GM12873 (cell line): ENCODE results near the gene MAP1B.

ENCODE experiments used
- TF ChIP-seq, protein P1 (sequence below): IDR thresholded peaks from 2 replicates; pipeline ENCODE4 v1.5.1; 2012; ENCODE audit warnings: low read depth, mild to moderate bottlenecking, moderate library complexity, low read length, control low read depth; ENCODE audit not compliant: insufficient read depth; ENCODE audit errors: missing control alignments

Gene MAP1B

DNA sequence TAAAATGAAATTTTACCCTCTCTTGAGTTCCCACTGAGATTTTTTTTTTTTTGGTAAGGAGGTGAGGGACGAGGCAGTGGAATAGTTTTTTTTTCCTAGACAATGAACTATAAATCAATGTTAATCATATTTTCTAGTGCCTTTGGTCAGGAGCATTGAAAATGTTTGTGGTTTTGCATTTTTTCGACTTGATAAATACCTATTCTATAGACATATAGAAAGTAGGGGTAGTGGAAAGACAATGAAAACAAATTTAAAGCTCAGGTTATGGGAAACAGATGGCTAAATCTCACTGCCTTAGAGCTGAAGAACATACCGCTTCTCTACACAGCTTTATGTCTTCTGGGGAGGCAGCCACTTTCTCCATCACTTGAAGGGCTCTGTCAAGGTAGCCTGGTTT lies 118.5 kb downstream of the MAP1B start:
- TF ChIP-seq, protein P1, sequence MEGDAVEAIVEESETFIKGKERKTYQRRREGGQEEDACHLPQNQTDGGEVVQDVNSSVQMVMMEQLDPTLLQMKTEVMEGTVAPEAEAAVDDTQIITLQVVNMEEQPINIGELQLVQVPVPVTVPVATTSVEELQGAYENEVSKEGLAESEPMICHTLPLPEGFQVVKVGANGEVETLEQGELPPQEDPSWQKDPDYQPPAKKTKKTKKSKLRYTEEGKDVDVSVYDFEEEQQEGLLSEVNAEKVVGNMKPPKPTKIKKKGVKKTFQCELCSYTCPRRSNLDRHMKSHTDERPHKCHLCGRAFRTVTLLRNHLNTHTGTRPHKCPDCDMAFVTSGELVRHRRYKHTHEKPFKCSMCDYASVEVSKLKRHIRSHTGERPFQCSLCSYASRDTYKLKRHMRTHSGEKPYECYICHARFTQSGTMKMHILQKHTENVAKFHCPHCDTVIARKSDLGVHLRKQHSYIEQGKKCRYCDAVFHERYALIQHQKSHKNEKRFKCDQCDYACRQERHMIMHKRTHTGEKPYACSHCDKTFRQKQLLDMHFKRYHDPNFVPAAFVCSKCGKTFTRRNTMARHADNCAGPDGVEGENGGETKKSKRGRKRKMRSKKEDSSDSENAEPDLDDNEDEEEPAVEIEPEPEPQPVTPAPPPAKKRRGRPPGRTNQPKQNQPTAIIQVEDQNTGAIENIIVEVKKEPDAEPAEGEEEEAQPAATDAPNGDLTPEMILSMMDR: no peak

DNA sequence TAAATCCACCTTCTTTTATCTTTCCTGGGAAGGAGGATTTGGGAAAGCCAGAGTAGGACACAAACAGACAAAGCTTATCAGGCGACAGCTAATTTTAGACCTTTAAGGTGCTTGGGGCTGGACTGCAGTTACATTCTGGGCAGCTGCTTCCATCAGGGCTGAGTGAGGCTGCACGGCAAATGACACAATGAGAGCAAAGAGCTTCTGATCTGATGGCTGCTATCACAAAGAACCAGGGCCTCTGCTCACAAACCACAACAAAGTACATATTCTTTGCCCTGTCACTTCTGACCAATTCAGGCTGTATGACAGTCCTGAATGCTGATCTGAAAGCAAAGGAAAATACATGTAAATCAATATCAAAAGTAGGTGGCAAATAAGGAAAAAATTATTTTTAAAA lies 119.7 kb downstream of the MAP1B start:
- TF ChIP-seq, protein P1: no peak

DNA sequence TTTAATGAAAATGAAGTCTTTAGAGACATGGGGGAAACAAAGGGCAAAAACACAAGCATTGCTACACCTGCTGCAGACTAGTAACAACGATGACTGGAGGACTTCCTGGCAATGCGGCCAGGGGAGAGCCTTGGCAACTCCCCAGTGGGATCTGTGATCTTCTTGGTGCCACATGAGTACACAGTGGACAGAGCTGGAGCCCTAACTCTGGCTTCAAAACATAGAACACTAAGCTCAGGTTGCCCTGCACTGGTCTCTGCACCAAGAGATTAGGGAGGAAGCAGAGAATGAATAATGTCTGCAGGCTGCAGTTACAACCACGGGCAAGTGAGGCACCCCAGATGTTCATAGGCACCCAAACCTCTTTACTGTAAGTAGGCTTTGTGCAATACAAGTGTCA lies 121.7 kb downstream of the MAP1B start:
- TF ChIP-seq, protein P1: no peak

DNA sequence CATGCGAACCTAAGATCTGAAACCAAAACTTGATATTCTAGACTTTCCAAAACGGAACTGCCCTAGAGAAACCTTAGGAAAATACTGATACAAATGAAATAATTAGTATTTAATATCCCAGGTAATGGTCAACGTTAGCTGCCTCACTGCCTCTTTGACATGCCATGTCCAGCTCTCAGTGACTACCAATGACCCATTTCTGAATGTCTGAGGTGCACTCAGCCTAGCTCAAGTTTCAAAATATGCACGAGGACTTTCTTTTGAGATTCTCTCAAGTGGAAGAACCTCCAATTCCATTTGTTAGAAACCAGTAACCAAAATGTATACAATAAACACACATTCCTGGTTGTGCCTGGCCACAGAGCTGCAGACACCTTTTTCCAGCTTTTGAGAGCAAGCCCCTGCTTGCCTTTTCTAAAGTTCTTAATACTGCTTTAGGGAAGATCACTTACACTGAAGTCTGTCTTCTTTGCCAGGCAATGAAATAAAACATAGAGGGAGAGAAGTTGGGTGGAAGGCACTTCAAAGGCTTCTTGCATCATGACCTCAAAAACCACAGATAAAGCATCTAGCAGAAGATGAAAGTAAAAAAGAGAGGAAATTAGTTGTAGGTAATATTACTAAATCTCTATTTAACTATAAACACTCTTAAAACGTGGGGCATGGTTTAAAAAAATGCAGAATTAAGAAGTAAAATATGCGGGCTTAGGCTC lies 124.9 kb downstream of the MAP1B start:
- TF ChIP-seq, protein P1: no peak

DNA sequence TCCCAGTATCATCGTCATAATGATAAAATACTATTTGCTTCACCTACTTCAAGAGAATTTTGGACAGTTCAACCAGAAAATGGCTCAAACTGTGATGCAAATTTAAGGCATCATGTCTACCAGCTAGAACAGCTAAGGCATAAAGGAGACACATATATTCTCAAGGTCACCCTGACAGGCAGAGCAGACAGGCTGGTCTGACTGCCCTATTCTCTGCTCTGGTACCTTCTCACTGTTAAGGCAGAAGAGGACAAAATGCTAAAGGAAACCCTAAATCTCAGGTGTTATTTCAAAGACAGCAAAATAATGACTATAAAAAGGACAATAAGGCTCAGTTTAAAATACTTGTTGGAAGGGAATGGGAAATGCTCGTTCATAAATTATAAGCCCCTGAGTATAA lies 125.6 kb downstream of the MAP1B start:
- TF ChIP-seq, protein P1: no peak

DNA sequence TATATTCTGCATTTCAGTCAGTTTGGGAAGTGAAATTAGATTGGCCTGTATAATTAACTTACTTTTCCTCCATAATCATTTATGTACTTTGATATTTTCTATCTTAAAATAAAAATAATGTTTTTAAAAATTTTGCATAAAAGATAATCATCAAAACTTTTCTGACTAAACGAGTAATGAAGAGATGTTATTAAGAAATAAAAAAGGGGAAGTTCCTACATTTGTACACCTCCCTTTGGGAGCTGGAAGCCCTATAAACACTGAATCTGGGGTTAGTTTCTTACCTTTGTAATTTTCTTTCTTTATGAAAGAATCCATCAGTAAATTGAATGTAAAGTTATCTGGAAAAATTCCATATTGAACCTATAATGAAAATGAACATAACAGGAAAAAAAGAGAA lies 126.6 kb downstream of the MAP1B start:
- TF ChIP-seq, protein P1: no peak

GRCh38 chr5:72234265-72234700 lies 127.0 kb downstream of the MAP1B start:
- TF ChIP-seq, protein P1: no peak
